ENCODE data around the gene PRRT1. TPM values are rescaled to one million over a fixed set of nuclear protein-coding genes. Genes with fewer than 3 reads are reported as not detected.

The PRRT1 gene
- total RNA-seq, 1 experiment from 2014 or later, result 1.9 TPM

- H2BK20ac ChIP-seq (ENCODE audit: low read depth, low read length, poor library complexity, severe bottlenecking), result no peak within 1 kb of the TSS
- H3K18ac ChIP-seq (ENCODE audit: insufficient read length, low read depth, low read length), result peak within 1 kb of the TSS; percentile 86
- peak within 1 kb of the TSS; percentile 99 for H3K4me3 Mint-ChIP-seq
- no peak within 1 kb of the TSS for H2BK12ac ChIP-seq (ENCODE audit: insufficient read length, low read depth, low read length)
- no peak within 1 kb of the TSS for H2BK15ac ChIP-seq (ENCODE audit: low read depth, low read length)
- H3K9ac ChIP-seq (ENCODE audit: extremely low read depth, insufficient read length, low read length), result peak within 1 kb of the TSS; percentile 90
- no peaks in the 10 kb centered on the region; the same call in 1 of the 2 replicates for H3K27me3 Mint-ChIP-seq (ENCODE audit: low read depth)
- peak within 1 kb of the TSS; percentile 93 for H3K4me2 ChIP-seq (ENCODE audit: insufficient read depth, insufficient read length, low read length)
- no peak within 1 kb of the TSS for H2AFZ ChIP-seq (ENCODE audit: low read length)
- no peak for TF ChIP-seq CTCF (conservative IDR thresholded peaks at IDR 0.05)
- no peaks in the 10 kb centered on the region for H3K9me3 ChIP-seq (ENCODE audit: control insufficient read depth, low read depth, low read length)
- no peaks in the 10 kb centered on the region for H3K27me3 ChIP-seq (ENCODE audit: insufficient read depth, low read length)
- H4K8ac ChIP-seq (replicated peaks; ENCODE audit: insufficient read length, low read depth, low read length), result peak within 1 kb of the TSS; percentile 33
- H3K14ac ChIP-seq (ENCODE audit: insufficient read depth, low read length), result peak within 1 kb of the TSS; percentile 86
- H3K36me3 Mint-ChIP-seq (ENCODE audit: insufficient read depth in 1 of 3, low read depth in 3 of 3), result peaks cover 11 to 30% (median 25%) of the 10 kb centered on the region in 3 experiments; a peak in 6 of 7 replicates
- no peak within 1 kb of the TSS for H2BK5ac ChIP-seq (ENCODE audit: insufficient read length, low read length)
- no CpG with 5 or more reads among the region's 44 CpGs for WGBS (ENCODE audit: extremely low coverage, insufficient read length, low lambda C conversion rate)
- no peak within 1 kb of the TSS for H3T11ph ChIP-seq (ENCODE audit: low read length)
- peak within 1 kb of the TSS; percentile 48 for H3K27ac ChIP-seq (ENCODE audit: insufficient read length, low read depth, low read length)
- no peak within 1 kb of the TSS for H2AK5ac ChIP-seq (ENCODE audit: insufficient read length, low read length)
- H3K4me1 Mint-ChIP-seq, result peaks cover 22 to 35% of the 10 kb centered on the region in 2 experiments
- H3K56ac ChIP-seq (ENCODE audit: insufficient read length, low read depth, low read length), result no peak within 1 kb of the TSS
- H3K4me1 ChIP-seq (ENCODE audit: insufficient read depth, low read length), result no peaks in the 10 kb centered on the region
- H3K4ac ChIP-seq (ENCODE audit: low read depth, low read length), result no peak within 1 kb of the TSS
- no peak within 1 kb of the TSS for H2BK120ac ChIP-seq (ENCODE audit: low read depth, low read length, poor library complexity, severe bottlenecking)
- H3K23ac ChIP-seq (ENCODE audit: insufficient read length, low read depth, low read length), result no peak within 1 kb of the TSS
- no peaks in the 10 kb centered on the region for H3K9me3 Mint-ChIP-seq
- DNase-seq, result peak; percentile 99
- no peak within 1 kb of the TSS for H4K91ac ChIP-seq (ENCODE audit: insufficient read length, low read depth, low read length)
- no peaks in the 10 kb centered on the region for H4K20me1 ChIP-seq (ENCODE audit: control insufficient read depth, insufficient read depth, insufficient read length)
- peaks cover 3% of the 10 kb centered on the region for H3K23me2 ChIP-seq (ENCODE audit: insufficient read length, low read depth, low read length, poor library complexity, severe bottlenecking)
- H3K79me1 ChIP-seq (ENCODE audit: insufficient read depth, low read depth, low read length, poor library complexity, severe bottlenecking), result no peaks in the 10 kb centered on the region
- H4K5ac ChIP-seq (ENCODE audit: insufficient read length, low read depth, low read length), result no peak within 1 kb of the TSS
- peak within 1 kb of the TSS; percentile 99 to 100 (median 100) for H3K27ac Mint-ChIP-seq
- no peaks in the 10 kb centered on the region for H3K79me2 ChIP-seq (ENCODE audit: insufficient read depth, low read length)
These were observed 23.8 kb downstream of the PRRT1 start, which contains the start of gene ATF6B for GRCh38 chr6:32127717-32128592. ATF6B (minus strand) TSS chr6:32128246; CDS start chr6:32128207, 39 bp downstream.

Data from H9 (cell line).